Epidermal melanocyte (primary cell): ENCODE results near the gene LYG1.

Experiments used
- DNase-seq: peaks from one replicate; pipeline ENCODE4 v3.0.0; 2011; ENCODE audit warnings: low spot score; ENCODE audit not compliant: insufficient read length

Gene LYG1

DNA sequence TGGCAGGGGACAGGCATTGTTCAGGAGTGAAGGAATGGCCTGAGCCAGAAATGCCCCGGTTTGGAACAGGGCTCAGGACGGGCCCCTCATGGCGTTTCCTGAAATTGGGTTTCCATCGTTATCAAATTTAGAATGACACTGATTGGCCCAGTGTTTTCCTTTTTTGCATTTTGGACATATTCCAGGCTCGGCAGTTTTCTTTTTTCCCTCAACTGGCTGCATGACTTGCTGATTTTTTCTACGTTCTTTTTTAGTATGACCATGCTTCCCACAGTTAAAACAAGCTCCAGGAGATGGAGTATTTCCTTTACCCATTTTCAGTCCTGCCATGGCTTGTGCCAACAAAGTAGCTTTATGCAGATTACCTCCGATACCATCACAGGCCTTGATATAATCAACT lies 25.1 kb downstream of the LYG1 start:
- no peak for DNase-seq

DNA sequence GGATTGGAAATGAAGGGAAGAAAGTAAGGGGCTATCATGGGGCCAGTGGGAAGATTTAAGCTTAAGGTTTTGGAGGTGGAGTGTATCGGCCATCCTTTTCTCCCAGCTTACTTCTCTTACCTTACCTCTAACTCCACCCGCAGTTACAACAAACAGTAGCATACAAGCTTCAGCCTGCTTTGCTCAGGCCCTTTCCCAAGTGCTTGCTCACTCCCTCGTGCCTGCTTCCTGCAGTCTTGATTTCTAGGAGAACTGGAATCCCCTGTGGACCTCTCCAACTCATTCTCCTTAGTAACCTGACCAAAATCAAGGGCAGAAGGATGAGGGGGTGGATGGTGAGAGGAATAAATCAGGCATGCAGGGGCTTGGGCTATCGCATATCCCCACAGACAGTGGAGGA lies 39.8 kb downstream of the LYG1 start:
- no peak for DNase-seq

GRCh38 chr2:99260184-99260583 lies 40.8 kb downstream of the LYG1 start:
- DNase-seq = no peak

- no peak for DNase-seq
Observed at GRCh38 chr2:99259465-99259864, 41.5 kb downstream of the LYG1 start.

DNA sequence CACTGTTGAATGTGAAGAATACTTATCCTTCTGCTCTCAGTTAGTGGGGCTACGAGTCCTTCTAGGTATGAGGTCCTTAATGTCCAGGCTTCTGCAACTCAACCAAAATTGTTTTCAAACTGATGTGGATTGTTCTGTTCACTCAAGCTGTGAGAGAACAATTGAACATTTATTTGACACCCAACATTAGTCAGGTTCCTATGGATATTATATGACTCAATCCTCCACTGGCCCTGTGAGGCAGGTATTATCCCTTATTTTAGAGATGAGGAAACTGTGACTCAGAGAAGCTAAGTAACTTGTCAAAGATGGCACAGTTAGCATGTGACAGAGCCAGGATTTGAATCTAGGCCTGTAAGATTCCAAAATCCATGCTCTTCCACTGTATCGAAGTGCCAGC lies 44.3 kb downstream of the LYG1 start:
- no peak for DNase-seq

DNA sequence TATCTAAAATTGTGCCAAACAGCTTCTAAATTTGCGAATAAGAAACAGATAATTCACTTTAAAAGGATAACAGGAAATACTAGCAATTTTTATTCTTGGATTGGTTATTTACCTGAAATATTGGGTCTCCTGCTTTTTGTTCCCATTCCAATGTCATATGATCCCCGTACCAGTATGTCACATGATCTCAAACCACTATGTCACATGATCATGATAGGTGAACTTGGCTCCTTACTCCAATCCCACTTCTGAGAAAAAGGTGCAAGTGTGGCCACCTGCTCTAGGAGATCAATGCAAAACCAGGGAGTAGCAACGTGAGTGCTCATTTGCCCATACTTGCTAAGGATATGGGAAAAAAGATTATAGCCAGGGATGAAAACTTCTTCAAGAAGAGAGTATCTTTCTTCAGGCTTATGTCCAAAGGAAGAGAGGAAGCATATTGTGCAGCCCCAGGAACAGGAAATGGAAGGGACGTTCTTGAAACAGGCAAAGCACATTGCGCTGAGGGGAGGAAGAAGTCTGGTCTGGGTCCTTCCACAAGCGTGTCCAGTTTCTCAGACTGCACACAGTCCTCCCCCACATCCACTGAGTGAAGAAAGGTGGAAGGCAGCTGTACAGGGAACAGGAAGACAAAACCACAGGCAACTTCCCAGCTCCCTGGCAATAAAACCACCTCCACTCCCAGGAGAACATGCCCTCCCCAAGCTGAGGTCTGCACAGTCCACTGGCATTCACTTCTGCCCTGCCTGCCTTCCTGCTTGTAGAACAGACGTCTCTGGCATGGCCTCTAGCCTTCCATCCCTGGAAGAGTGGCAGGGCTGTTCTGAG lies 45.3 kb downstream of the LYG1 start, which contains the start of gene LYG2:
Gene LYG2, minus strand, starts transcription at position 176 of the 828 bp plus-strand sequence. CDS start 1,406 bp downstream, outside the sequence.
- no peak for DNase-seq

DNA sequence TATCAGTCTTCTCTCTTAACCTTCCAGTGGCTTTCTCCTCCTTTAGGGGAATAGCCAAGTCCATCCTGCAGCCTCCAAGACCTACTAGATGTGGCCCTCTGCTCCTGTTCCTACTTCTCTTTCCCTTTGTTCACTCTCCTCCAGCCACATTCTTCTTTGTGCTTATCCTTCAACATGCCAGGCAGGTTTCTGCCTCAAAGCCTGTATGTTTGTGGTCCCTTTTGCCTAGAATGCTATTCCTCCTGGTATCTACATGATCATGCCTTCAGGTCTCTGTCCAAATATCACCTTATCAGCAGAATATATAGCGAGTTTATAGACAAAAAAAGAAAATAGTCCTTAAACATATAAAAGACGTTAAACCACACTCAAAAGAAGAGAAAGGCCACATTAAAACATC lies 51.0 kb downstream of the LYG1 start:
- no peak for DNase-seq

DNA sequence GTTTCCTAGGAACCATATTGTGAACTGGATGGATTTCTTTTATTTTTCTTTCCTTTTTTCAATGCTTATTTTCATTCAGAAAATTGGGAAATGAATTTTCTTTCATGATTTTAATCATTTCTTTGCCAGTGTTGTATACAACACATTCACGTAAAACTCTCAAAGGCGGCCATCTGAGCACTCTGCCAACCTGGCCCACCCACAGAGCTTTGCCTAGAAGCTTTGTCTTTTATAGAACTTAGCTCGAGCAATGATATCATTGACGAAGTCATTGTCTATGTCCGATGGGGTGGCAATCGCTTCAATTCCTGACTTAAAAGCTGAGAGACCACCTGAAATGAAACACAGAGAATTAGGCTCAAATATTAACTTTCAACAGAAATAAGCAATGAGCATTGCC lies 58.8 kb downstream of the LYG1 start:
- no peak for DNase-seq

DNA sequence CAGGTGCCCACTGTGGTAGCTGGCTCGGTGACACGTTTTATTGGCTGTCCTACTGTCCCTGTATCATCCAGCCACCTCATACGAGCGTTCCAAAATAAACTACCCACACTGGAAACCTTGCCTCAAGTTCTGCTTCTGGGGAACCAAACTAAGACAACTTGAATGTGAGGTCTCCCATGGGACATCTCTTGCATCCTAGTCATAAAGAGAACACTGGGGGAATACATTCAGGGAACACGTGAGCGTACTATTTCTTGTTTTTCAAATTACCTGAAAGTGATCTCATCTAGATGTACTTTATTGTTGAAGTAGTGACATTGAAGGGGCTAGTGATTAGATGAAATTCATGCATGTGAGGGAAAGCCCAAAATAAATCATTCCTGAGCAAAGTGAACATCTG lies 60.6 kb downstream of the LYG1 start:
- DNase-seq = no peak

- no peak for DNase-seq
Observed at GRCh38 chr2:99238599-99238998, 62.4 kb downstream of the LYG1 start.
